Choroid plexus epithelial cell (primary cell): ENCODE measurements around the gene PPP1R13B.

Experiments
- DNase-seq: peaks from one replicate; pipeline ENCODE4 v3.0.0-alpha.2; 2010; ENCODE audit warnings: low read depth
- H3K4me3 ChIP-seq: 2 replicates; pipeline ENCODE4 v1.5.1; 2011; ENCODE audit warnings: low read depth, mild to moderate bottlenecking, control low read depth, low read length, moderate library complexity
- CTCF ChIP-seq: conservative IDR thresholded peaks from 2 replicates; pipeline ENCODE4 v1.5.1; 2011; ENCODE audit warnings: low read depth, mild to moderate bottlenecking, control low read depth, inconsistent platforms, low read length, moderate library complexity

Gene PPP1R13B

GRCh38 chr14:103712633-103713247, 134.6 kb downstream of the PPP1R13B start:
- DNase-seq = no peak
- TF ChIP-seq CTCF = no peak
- H3K4me3 ChIP-seq = no peak overlapping the region

- H3K4me3 ChIP-seq = no peak overlapping the region
- TF ChIP-seq CTCF = no peak
- no peak for DNase-seq
These were observed 135.6 kb downstream of the PPP1R13B start for GRCh38 chr14:103711516-103712431.

GRCh38 chr14:103710771-103711377, 136.5 kb downstream of the PPP1R13B start:
- DNase-seq = no peak
- H3K4me3 ChIP-seq = no peak overlapping the region
- no peak for TF ChIP-seq CTCF

DNA sequence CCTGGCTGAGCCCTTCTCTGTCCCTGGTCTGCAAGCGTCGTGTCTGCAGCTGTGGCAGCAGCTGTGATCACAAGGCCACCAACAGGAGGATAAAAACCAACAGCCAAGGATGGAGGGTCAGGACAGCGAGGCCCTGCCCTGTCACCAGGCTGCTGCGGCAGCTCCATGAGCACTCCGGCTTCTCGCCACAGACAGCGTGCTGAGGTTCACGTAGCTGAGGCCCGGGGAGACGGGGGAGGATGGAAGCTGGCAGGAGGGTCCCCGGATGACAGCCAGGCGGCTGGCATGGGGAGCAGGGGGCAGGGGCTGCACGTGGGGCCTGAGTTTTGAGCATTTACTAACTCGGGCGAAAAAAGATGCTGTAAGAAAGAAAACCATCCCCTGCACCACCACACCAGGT, 137.6 kb downstream of the PPP1R13B start:
- TF ChIP-seq CTCF = no peak
- no peak overlapping the region for H3K4me3 ChIP-seq
- DNase-seq = no peak

- TF ChIP-seq CTCF = no peak
- H3K4me3 ChIP-seq = no peak overlapping the region
- DNase-seq = no peak
These were observed 138.6 kb downstream of the PPP1R13B start for GRCh38 chr14:103708750-103709187.

GRCh38 chr14:103707329-103708263, 139.8 kb downstream of the PPP1R13B start:
- no peak for DNase-seq
- H3K4me3 ChIP-seq = no peak overlapping the region
- TF ChIP-seq CTCF = no peak
